HG03460 (cell line): Measurements from ENCODE around the gene TNS2.
"Not testable (repeated sequence)": the region's sequence is repeated elsewhere in the genome, so short reads cannot be mapped to it uniquely, and the experiment has no call there.

Experiments used
- ATAC-seq: cut with Tn5 transposase; IDR thresholded peaks from one replicate; pipeline ENCODE4 v1.9.1; 2021; ENCODE audit not compliant: unreplicated experiment

TNS2 gene

GRCh38 chr12:53107122-53107521 is 57.3 kb downstream of the TNS2 start:
- ATAC-seq = no peak

- ATAC-seq = not testable (repeated sequence)
These were observed 62.6 kb downstream of the TNS2 start for GRCh38 chr12:53112431-53112830.

- ATAC-seq = no peak
These were observed 63.4 kb downstream of the TNS2 start for GRCh38 chr12:53113136-53113705.

- no peak for ATAC-seq
These were observed 64.1 kb downstream of the TNS2 start for GRCh38 chr12:53113951-53114350.
